ENCODE results near the gene GHRH. TPM values are rescaled to one million over a fixed set of nuclear protein-coding genes. Genes with fewer than 3 reads are reported as not detected.

GHRH gene
- total RNA-seq, 1 donor from 2014 or later, result not detected

- no peak for DNase-seq (ENCODE audit: extremely low spot score in 2 of 2)
Measured at GRCh38 chr20:37220731-37221130, 40.9 kb downstream of the GHRH start.

GRCh38 chr20:37219751-37220668, 41.6 kb downstream of the GHRH start:
- peaks cover 17% of the 10 kb centered on the region for H3K4me1 ChIP-seq
- no peak for TF ChIP-seq POLR2A (IDR thresholded peaks at IDR 0.05)
- TF ChIP-seq CTCF (IDR thresholded peaks at IDR 0.05), result no peak
- no peak for TF ChIP-seq POLR2AphosphoS5 (IDR thresholded peaks at IDR 0.05; ENCODE audit: insufficient read depth in 1 of 2, low read depth in 1 of 2)
- H3K36me3 ChIP-seq, result peaks cover 0 to 23% of the 10 kb centered on the region in 2 donors
- no peak overlapping the region for H3K4me3 ChIP-seq
- intact Hi-C loops (cut with DNase I), result no loop called here
- H3K9me3 ChIP-seq, result no peaks in the 10 kb centered on the region
- no peak for DNase-seq (ENCODE audit: extremely low spot score in 2 of 2)
- no peaks in the 10 kb centered on the region for H3K27me3 ChIP-seq
- peak overlapping the region; percentile 14 for H3K27ac ChIP-seq

More at GRCh38 chr20:37220731-37221130, 40.9 kb downstream of the GHRH start:
- H3K27me3 ChIP-seq, result no peaks in the 10 kb centered on the region
- no peak for TF ChIP-seq POLR2A (IDR thresholded peaks at IDR 0.05)
- no peak for TF ChIP-seq CTCF (IDR thresholded peaks at IDR 0.05)
- no peak for TF ChIP-seq POLR2AphosphoS5 (IDR thresholded peaks at IDR 0.05; ENCODE audit: insufficient read depth in 1 of 2, low read depth in 1 of 2)
- H3K4me3 ChIP-seq, result no peak overlapping the region
- H3K9me3 ChIP-seq, result no peaks in the 10 kb centered on the region
- peak overlapping the region; percentile 14 for H3K27ac ChIP-seq
- H3K36me3 ChIP-seq, result peaks cover 0 to 30% of the 10 kb centered on the region in 2 donors
- intact Hi-C loops (cut with DNase I), result no loop called here
- H3K4me1 ChIP-seq, result peaks cover 17% of the 10 kb centered on the region

- Histone ChIP-seq H3K27ac (no peak overlapping the region), H3K9me3 (no peaks in the 10 kb centered on the region), H3K27me3 (no peaks in the 10 kb centered on the region), H3K36me3 (peaks cover 0 to 13% of the 10 kb centered on the region in 2 donors), H3K4me3 (no peak overlapping the region), H3K4me1 (peaks cover 17% of the 10 kb centered on the region)
- TF ChIP-seq POLR2A (IDR thresholded peaks at IDR 0.05) (no peak), CTCF (IDR thresholded peaks at IDR 0.05) (no peak), POLR2AphosphoS5 (IDR thresholded peaks at IDR 0.05; ENCODE audit: insufficient read depth in 1 of 2, low read depth in 1 of 2) (no peak)
- no peak for DNase-seq (ENCODE audit: extremely low spot score in 2 of 2)
- intact Hi-C loops (cut with DNase I), result no loop called here
Measured at GRCh38 chr20:37218976-37219375, 42.6 kb downstream of the GHRH start.

- H3K9me3 ChIP-seq, result no peaks in the 10 kb centered on the region
- no peak overlapping the region for H3K4me3 ChIP-seq
- intact Hi-C loops (cut with DNase I), result no loop called here
- H3K27me3 ChIP-seq, result no peaks in the 10 kb centered on the region
- TF ChIP-seq CTCF (IDR thresholded peaks at IDR 0.05) (no peak), POLR2A (IDR thresholded peaks at IDR 0.05) (no peak), POLR2AphosphoS5 (IDR thresholded peaks at IDR 0.05; ENCODE audit: insufficient read depth in 1 of 2, low read depth in 1 of 2) (no peak)
- no peak overlapping the region for H3K27ac ChIP-seq
- no peak for DNase-seq (ENCODE audit: extremely low spot score in 2 of 2)
- peaks cover 0 to 14% of the 10 kb centered on the region in 2 donors for H3K36me3 ChIP-seq
- H3K4me1 ChIP-seq, result peaks cover 17% of the 10 kb centered on the region
Measured at GRCh38 chr20:37218441-37218840, 43.2 kb downstream of the GHRH start.

Data from vagina (tissue), 2 donors.